GM18519 (cell line): ENCODE measurements around the gene DDT.
"Not testable (repeated sequence)": the region's sequence is repeated elsewhere in the genome, so short reads cannot be mapped to it uniquely, and the experiment has no call there.

Source experiments
- ATAC-seq: cut with Tn5 transposase; IDR thresholded peaks from one replicate; pipeline ENCODE4 v1.9.1; 2021; ENCODE audit warnings: mild to moderate bottlenecking, moderate library complexity; ENCODE audit not compliant: unreplicated experiment, low FRiP score

DDT gene

GRCh38 chr22:23993080-23993479 lies 18.8 kb upstream of the DDT start:
- not testable (repeated sequence) for ATAC-seq

GRCh38 chr22:23989583-23990244 lies 15.5 kb upstream of the DDT start:
- not testable (repeated sequence) for ATAC-seq

DNA sequence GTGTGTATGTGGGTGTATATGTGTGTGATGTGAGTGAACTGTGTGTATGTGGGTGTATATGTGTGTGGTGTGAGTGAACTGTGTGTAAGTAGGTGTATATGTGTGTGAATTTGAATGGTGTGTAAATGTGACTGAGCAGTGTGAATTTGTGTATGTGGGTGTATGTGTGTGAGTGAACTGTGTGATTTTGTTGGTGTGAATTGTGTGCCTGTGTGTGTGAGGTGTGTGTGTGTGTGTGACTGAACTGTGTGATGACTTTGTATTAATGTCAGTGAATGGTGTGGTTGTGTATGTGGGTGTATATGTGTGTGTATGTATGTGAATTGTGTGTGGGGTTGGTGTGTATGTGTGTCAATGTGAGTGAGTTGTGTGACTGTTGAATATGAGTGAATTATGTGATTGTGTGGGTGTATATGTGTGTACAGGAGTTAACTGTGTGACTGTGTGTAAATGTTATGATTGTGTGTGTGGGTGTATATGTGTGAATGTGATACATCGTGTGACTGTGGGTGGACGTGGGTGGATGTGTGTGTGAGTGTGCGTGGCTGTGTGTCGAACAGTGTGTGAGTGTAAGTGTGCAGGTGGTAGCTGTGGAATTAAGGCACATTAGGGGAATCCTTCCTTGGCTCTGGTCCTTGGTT lies 12.4 kb upstream of the DDT start:
- not testable (repeated sequence) for ATAC-seq

DNA sequence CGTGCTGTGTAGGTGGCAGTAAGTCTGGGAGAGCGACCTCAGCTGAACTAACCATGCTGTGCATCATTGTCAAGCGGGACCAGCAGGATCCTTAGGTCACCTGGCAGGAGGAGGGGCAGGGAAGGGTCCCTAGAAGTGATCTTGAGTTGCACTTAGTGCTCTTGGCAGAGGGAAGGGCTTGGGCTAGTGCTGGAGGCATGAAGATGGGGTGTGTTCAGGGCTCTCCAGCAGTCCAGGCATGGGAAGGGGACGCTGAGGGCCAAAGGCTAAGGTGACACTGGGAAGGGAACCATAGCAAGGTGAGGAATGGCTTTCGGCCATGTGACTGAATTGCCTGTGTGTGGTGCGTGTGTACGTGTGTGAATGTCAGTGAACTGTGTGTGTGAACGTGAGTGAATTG lies 11.8 kb upstream of the DDT start:
- not testable (repeated sequence) for ATAC-seq

- ATAC-seq, result no peak
Measured at GRCh38 chr22:23984430-23984829, 10.2 kb upstream of the DDT start.

DNA sequence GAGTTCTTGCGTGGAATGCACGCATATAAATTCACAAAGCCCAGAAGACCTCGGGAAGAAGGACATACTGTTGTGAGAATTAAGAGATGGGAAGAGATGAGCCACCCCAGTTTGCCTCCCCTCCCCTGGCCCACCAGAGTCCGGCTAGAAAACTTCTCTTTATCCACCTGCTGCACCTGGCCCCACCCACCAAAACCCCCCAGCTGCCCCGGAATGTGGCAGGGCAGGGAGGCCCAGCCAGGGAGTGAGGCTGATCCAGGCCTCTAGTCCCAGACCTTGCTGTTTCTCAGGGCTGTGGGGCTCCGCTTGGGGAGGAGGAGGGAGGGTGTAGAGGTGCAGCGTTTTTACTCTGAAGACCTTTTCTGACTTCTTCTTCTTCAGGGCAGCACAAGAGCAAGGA lies 6.3 kb upstream of the DDT start:
- ATAC-seq, result not testable (repeated sequence)

GRCh38 chr22:23979557-23980240 lies 5.5 kb upstream of the DDT start, which contains the start of gene GSTT2:
Gene GSTT2, plus strand, starts transcription at chr22:23980134.
- not testable (repeated sequence) for ATAC-seq

DNA sequence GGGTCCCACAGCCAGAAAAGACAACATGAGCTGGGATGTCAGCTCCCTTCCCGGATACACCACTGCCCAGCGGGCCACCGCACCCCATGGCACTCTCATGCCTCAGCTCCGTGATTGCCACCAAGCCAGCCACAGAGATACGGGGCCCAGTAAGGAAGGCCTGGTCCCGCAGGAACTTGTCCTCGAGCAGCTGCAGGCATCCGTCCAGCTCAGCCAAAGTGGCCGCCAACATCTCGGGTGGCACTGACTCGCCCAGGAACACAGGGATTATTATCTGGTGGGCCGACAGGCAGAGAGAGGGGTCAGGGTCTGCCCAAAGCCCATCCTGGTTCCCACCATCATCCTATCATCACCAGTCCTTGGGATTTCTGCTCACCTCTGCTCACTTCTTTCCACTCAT lies 3.1 kb upstream of the DDT start:
- ATAC-seq, result not testable (repeated sequence)

- ATAC-seq, result not testable (repeated sequence)
Measured at GRCh38 chr22:23974836-23975352, 653 bp upstream of the DDT start.

DNA sequence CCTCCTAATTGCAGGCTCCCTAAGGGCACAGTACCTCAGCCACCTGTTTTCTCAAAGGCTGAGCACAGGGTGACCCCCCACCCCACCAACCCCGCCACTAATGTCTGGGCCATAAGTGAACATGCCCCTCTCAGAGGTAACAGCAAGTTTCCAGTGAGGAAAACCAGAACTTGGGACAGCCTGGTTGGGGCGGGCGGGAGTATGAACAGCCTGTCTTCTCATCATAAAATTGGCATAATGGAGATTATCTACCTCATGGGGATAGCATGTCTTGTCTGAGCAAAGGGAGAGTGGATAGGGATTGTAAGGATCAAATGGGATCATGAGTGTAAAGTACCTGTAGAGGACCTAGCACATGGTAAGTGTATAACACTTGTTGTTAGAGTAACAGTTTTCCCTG lies 2.3 kb downstream of the DDT start:
- ATAC-seq, result not testable (repeated sequence)

GRCh38 chr22:23970816-23971486 lies 3.3 kb downstream of the DDT start:
- no peak for ATAC-seq

DNA sequence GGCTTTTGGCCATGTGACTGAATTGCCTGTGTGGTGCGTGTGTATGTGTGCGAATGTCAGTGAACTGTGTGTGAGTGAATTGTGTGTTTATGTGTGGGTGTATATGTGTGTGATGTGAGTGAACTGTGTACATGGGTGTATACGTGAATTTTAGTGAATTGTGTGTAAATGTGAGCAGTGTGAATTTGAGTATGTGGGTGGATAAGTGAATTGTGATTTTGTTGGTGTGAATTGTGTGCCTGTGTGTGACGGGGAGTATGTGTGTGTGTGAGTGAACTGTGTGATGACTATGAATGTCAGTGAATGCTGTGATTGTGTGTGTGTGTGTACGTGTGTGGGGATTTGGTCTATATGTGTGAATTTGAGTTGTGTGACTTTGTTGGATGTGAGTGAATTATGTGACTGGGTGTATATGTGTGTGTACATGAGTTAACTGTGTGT lies 4.0 kb downstream of the DDT start:
- ATAC-seq, result no peak

- no peak for ATAC-seq
Measured at GRCh38 chr22:23969071-23969470, 5.2 kb downstream of the DDT start.

- peak; percentile 81 for ATAC-seq
Measured at GRCh38 chr22:23966568-23966967, 7.7 kb downstream of the DDT start, which contains the start of gene DDTL. Gene DDTL, plus strand, starts transcription at chr22:23966888. Its CDS starts 27 bp downstream, at chr22:23966915.

- ATAC-seq, result not testable (repeated sequence)
Measured at GRCh38 chr22:23966094-23966493, 8.1 kb downstream of the DDT start.

DNA sequence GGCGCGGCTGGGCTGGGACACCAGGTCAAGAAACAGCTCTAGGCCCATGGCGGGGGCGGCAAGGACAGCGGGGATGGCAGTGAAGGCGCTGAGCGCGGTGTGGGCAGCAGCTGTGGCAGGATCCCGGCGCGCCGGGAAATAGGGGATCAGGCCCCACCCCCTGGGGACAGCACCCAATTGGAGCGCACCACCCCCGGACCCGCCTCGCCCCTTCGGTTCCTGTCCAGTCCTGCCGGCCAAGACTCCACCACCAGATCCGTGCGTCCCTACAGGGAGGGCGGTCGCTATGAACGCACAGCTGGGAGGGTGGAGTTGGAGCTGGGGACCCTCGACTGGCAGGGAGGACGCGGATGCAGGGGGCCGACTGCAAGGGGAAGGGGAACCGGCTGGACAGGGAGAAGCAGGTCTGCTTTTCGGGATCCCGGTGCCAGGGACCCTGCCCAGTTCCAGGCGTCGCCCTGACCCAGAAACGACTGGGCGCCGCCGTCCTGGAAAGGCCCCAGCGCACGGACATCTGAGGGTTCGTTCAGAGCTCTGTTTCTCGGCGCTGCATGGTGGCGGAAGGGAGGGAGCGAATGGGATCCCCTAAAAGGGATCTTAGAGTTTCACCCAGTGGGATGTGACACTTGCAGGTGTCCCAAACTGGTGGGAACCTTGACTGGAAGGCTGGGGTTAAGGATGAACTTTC lies 13.0 kb downstream of the DDT start, which contains the start of gene GSTT2B:
Gene GSTT2B, minus strand, starts transcription at position 112 of the 688 bp plus-strand sequence. Its CDS starts 64 bp downstream, at position 48.
- not testable (repeated sequence) for ATAC-seq

GRCh38 chr22:23956301-23956900 lies 17.8 kb downstream of the DDT start:
- ATAC-seq, result not testable (repeated sequence)

GRCh38 chr22:23955886-23956285 lies 18.4 kb downstream of the DDT start:
- ATAC-seq, result not testable (repeated sequence)

DNA sequence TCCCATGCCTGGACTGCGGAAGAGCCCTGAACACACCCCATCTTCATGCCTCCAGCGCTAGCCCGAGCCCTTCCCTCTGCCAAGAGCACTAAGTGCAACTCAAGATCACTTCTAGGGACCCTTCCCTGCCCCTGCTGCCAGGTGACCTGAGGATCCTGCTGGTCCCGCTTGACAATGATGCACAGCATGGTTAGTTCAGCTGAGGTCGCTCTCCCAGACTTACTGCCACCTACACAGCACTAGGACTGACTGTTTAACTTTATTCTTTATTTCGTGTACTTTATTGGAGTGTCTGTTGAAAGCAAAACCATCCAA lies 19.3 kb downstream of the DDT start:
- not testable (repeated sequence) for ATAC-seq
